T-cell (primary cell): ENCODE results near the gene IL1RN. TPM values are rescaled to one million over a fixed set of nuclear protein-coding genes. Genes with fewer than 3 reads are reported as not detected.

Experiments
- ATAC-seq, 4 experiments: fragments of 200-7000 bp in 3 of 4; fragments of 150-1000 bp in 1 of 4; cut with Tn5 transposase; replicated peaks in 1 of 4; 1 replicate in 3 of 4; 2 replicates in 1 of 4; pipeline ENCODE4 v1.10.0; 2021; ENCODE audit warnings: moderate library complexity in 3 of 4, mild to moderate bottlenecking in 2 of 4, moderate number of reproducible peaks in 1 of 4
- CTCF ChIA-PET, 2 donors: fragments of 300-600 bp; sonication (Branson Sonifier 250); formaldehyde crosslinking; loops; one replicate each; lab custom pipeline; 2022; ENCODE audit warnings: antibody characterized with exemption in 2 of 2; lab: Charles Lee
- POLR2A ChIA-PET, 2 donors: fragments of 300-600 bp; sonication (Branson Sonifier 250); formaldehyde crosslinking; loops; one replicate each; lab custom pipeline; 2022; ENCODE audit warnings: antibody characterized with exemption in 2 of 2; lab: Charles Lee
- DNase-seq, 35 experiments: peaks; one replicate each; pipeline versions ENCODE4 v3.0.0 to v3.0.0-alpha.2; 2013 to 2023
- H3K27ac ChIP-seq: one replicate; pipeline ENCODE4 v1.5.1; 2013; ENCODE audit warnings: low read length
- H3K27me3 ChIP-seq, 2 experiments: replicated peaks in 1 of 2; 1 replicate in 1 of 2; 2 replicates in 1 of 2; pipeline versions ENCODE4 v1.6.1 to v1.7.0; 2013; ENCODE audit warnings: low read length in 1 of 2, mixed read lengths in 1 of 2; ENCODE audit not compliant: control insufficient read depth in 2 of 2, insufficient read depth in 2 of 2; ENCODE audit errors: extremely low read depth in 1 of 2
- H3K36me3 ChIP-seq, 2 donors: 1 replicate in 1 of 2; 2 replicates in 1 of 2; pipeline versions ENCODE4 v1.6.1 to v1.7.0; 2013; ENCODE audit warnings: low read length in 1 of 2; ENCODE audit not compliant: control insufficient read depth in 2 of 2, insufficient read depth in 1 of 2; ENCODE audit errors: extremely low read depth in 1 of 2
- H3K4me1 ChIP-seq, 2 experiments: 1 replicate in 1 of 2; 2 replicates in 1 of 2; pipeline versions ENCODE4 v1.6.1 to v1.7.0; 2013; ENCODE audit warnings: low read length in 2 of 2, mixed read lengths in 1 of 2; ENCODE audit not compliant: insufficient read depth in 2 of 2, control insufficient read depth in 1 of 2; ENCODE audit errors: extremely low read depth in 1 of 2
- H3K4me3 ChIP-seq, 2 donors: 1 replicate in 1 of 2; 2 replicates in 1 of 2; pipeline versions ENCODE4 v1.5.1 to v1.7.0; 2013; ENCODE audit warnings: mild to moderate bottlenecking in 2 of 2, low read length in 1 of 2, moderate library complexity in 1 of 2; ENCODE audit not compliant: control insufficient read depth in 1 of 2; ENCODE audit errors: extremely low read depth in 1 of 2
- H3K9me3 ChIP-seq: 2 replicates; pipeline ENCODE4 v1.7.0; 2013
- H3K27ac Mint-ChIP-seq, 2 donors: one replicate each; pipeline ENCODE4 v1.8.0; 2020 to 2021; ENCODE audit warnings: mild to moderate bottlenecking in 2 of 2, mixed read lengths in 2 of 2
- H3K27me3 Mint-ChIP-seq, 2 donors: one replicate each; pipeline ENCODE4 v1.8.0; 2021 to 2022; ENCODE audit warnings: mixed read lengths in 2 of 2
- H3K36me3 Mint-ChIP-seq: one replicate; pipeline ENCODE4 v1.8.0; 2021; ENCODE audit warnings: mixed read lengths
- H3K4me1 Mint-ChIP-seq, 3 donors: one replicate each; pipeline ENCODE4 v1.8.0; 2020 to 2022; ENCODE audit warnings: mixed read lengths in 3 of 3, mild to moderate bottlenecking in 1 of 3
- H3K4me3 Mint-ChIP-seq, 3 donors: one replicate each; pipeline ENCODE4 v1.8.0; 2020 to 2022; ENCODE audit warnings: mild to moderate bottlenecking in 3 of 3, mixed read lengths in 3 of 3, moderate library complexity in 3 of 3
- H3K9me3 Mint-ChIP-seq, 3 donors: one replicate each; pipeline ENCODE4 v1.8.0; 2020 to 2022; ENCODE audit warnings: mixed read lengths in 3 of 3
- WGBS: methylation state at CpG from one replicate; pipeline ENCODE4 v1.1.5; 2013; ENCODE audit warnings: missing lambda C conversion rate; ENCODE audit not compliant: insufficient coverage; 5-methylcytosine and 5-hydroxymethylcytosine counted together
- total RNA-seq, 35 experiments: library from RNA in 6 of 35; stranded (reverse) in 6 of 35; fragments of 120-200 nt in 1 of 35; gene quantifications; one replicate each; pipeline versions ENCODE4 v1.2.1 to v1.2.4 and lab custom pipeline; 2013 to 2026

Gene IL1RN
- total RNA-seq, 5 donors from 2014 or later (not counting 1 experiment from before 2014, with no cell fraction given) = not detected

DNA sequence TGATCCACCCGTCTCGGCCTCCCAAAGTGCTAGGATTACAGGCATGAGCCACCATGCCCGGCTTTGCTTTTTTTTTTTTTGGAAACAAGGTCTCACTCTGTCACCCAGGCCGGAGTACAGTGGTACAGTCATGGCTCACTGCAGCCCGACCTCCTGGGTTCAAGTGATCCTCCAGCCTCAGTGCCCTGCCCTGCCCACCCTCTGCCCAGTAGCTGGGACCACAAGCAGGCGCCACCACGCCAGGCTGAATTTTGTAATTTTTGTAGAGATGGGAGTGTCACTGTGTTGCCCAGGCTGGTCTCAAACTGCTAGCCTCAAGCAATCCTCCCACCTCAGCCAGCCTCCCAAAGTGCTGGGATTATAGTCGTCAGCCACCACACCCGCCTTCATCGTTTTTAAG lies 34.8 kb downstream of the IL1RN start:
- ChIA-PET POLR2A (interaction anchor here (0.5 to 1.2 kb wide), 2 partner anchors 9 to 12 kb away, joined by 4 to 5 read pairs; partner anchors contain the start of gene PSD4 (in 1 of the 2)), CTCF (interaction anchor here (0.6 to 1.1 kb wide), 3 partner anchors 24 to 85 kb away, joined by 3 to 12 read pairs (median 3); no protein-coding TSS in a partner anchor)
- Histone ChIP-seq H3K9me3 (no peaks in the 10 kb centered on the region), H3K36me3 (no peaks in the 10 kb centered on the region), H3K4me1 (peaks cover 16 to 21% of the 10 kb centered on the region in 2 experiments), H3K27ac (no peak overlapping the region), H3K27me3 (no peaks in the 10 kb centered on the region), H3K4me3 (no peak overlapping the region)
- Mint-ChIP-seq H3K36me3 (no peaks in the 10 kb centered on the region), H3K4me1 (peaks cover 52 to 54% (median 52%) of the 10 kb centered on the region in 3 donors), H3K4me3 (no peak overlapping the region), H3K9me3 (no peaks in the 10 kb centered on the region), H3K27ac (peak overlapping the region in 1 of 2 donors; percentile 83), H3K27me3 (no peaks in the 10 kb centered on the region)
- 88% methylated on average over 6 of the region's 10 CpGs for WGBS
- DNase-seq (no peak), ATAC-seq (no peak)

- H3K9me3 Mint-ChIP-seq = no peaks in the 10 kb centered on the region
- ATAC-seq (no peak), DNase-seq (no peak)
- Histone ChIP-seq H3K9me3 (no peaks in the 10 kb centered on the region), H3K27ac (no peak overlapping the region), H3K4me3 (no peak overlapping the region), H3K27me3 (no peaks in the 10 kb centered on the region), H3K36me3 (no peaks in the 10 kb centered on the region), H3K4me1 (peaks cover 19 to 28% of the 10 kb centered on the region in 2 experiments)
- H3K4me1 Mint-ChIP-seq = peaks cover 57 to 60% (median 58%) of the 10 kb centered on the region in 3 donors
- no peaks in the 10 kb centered on the region for H3K36me3 Mint-ChIP-seq
- CTCF ChIA-PET = interaction anchor here (0.7 to 1.1 kb wide), 4 partner anchors 25 to 84 kb away, joined by 3 to 12 read pairs (median 4); no protein-coding TSS in a partner anchor
- H3K27me3 Mint-ChIP-seq = no peaks in the 10 kb centered on the region
- peak overlapping the region; percentile 16 to 83 for H3K27ac Mint-ChIP-seq
- POLR2A ChIA-PET = interaction anchor here (0.5 to 1.2 kb wide), 2 partner anchors 9 to 11 kb away, joined by 4 to 5 read pairs; partner anchors contain the start of gene PSD4 (in 1 of the 2)
- peak overlapping the region in 1 of 3 donors; percentile 9 for H3K4me3 Mint-ChIP-seq
Observed at GRCh38 chr2:113162869-113163268, 35.5 kb downstream of the IL1RN start.

GRCh38 chr2:113164215-113164929 lies 37.0 kb downstream of the IL1RN start:
- no peaks in the 10 kb centered on the region for H3K9me3 ChIP-seq
- H3K27ac Mint-ChIP-seq = peak overlapping the region; percentile 60 to 80
- H3K4me3 Mint-ChIP-seq = no peak overlapping the region
- POLR2A ChIA-PET = interaction anchor here in 1 of 2 donors (0.5 to 1.6 kb wide), 2 partner anchors 10 to 11 kb away, joined by 3 read pairs; partner anchors contain the start of gene PSD4
- no peaks in the 10 kb centered on the region for H3K27me3 ChIP-seq
- DNase-seq = no peak
- H3K36me3 ChIP-seq = no peaks in the 10 kb centered on the region
- CTCF ChIA-PET = interaction anchor here (0.6 to 1.4 kb wide), 4 partner anchors 14 to 35 kb away, joined by 3 to 11 read pairs (median 4); no protein-coding TSS in a partner anchor
- H3K27ac ChIP-seq = no peak overlapping the region
- peaks cover 29 to 31% of the 10 kb centered on the region in 2 experiments for H3K4me1 ChIP-seq
- 94% methylated on average over 11 of the region's 11 CpGs for WGBS
- no peak overlapping the region for H3K4me3 ChIP-seq
- no peaks in the 10 kb centered on the region for H3K27me3 Mint-ChIP-seq
- no peaks in the 10 kb centered on the region for H3K9me3 Mint-ChIP-seq
- no peak for ATAC-seq
- H3K36me3 Mint-ChIP-seq = no peaks in the 10 kb centered on the region
- H3K4me1 Mint-ChIP-seq = peaks cover 57 to 60% (median 58%) of the 10 kb centered on the region in 3 donors

DNA sequence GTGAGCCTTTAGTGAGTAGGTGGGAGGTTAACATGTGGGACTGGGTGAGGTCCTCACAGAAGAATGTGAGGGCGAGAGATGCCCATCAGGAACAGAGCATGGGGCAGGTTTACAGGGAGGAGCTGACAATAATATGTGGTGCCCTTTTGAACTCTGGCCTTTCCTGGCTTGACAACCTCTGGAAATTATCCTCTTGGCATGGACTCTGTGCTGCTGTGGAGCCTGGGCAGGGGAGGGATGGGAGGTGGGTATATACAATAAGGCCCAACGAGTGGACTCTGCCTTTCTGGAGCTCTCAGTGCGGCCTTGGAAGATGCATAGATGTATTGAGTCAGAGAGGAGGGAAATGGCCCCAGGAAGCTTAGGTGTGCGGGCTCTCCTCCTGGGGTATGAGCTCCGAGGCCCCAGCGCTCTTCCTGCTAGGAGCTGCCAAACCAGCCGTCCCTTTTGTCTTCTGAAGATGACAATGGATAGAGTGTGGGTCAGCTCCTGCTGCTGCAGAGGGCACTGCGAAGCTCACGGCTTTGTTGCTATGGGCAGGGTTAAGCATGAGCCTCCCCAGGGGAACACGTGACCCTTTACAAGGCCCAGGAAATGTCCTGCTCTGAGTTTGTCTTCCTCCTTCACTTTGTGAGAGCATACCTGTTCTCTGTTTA lies 37.7 kb downstream of the IL1RN start:
- Mint-ChIP-seq H3K27me3 (no peaks in the 10 kb centered on the region), H3K36me3 (no peaks in the 10 kb centered on the region), H3K27ac (peak overlapping the region; percentile 41 to 80), H3K4me3 (no peak overlapping the region), H3K4me1 (peaks cover 62 to 64% (median 63%) of the 10 kb centered on the region in 3 donors), H3K9me3 (no peaks in the 10 kb centered on the region)
- ChIA-PET POLR2A (interaction anchor here in 1 of 2 donors (0.5 to 1.6 kb wide), 3 partner anchors 9 to 537 kb away, joined by 3 to 4 read pairs (median 3); partner anchors contain the start of gene PSD4), CTCF (interaction anchor here (0.6 to 2.1 kb wide), 6 partner anchors 14 to 34 kb away, joined by 3 to 14 read pairs (median 4); no protein-coding TSS in a partner anchor)
- H3K4me3 ChIP-seq = no peak overlapping the region
- H3K9me3 ChIP-seq = no peaks in the 10 kb centered on the region
- no peak overlapping the region for H3K27ac ChIP-seq
- no peak for ATAC-seq
- 93% methylated on average over 9 of the region's 10 CpGs for WGBS
- no peaks in the 10 kb centered on the region for H3K36me3 ChIP-seq
- H3K27me3 ChIP-seq = no peaks in the 10 kb centered on the region
- H3K4me1 ChIP-seq = peaks cover 34 to 36% of the 10 kb centered on the region in 2 experiments
- no peak for DNase-seq

- peaks cover 0 to 3% (median 0%) of the 10 kb centered on the region in 3 donors for H3K9me3 Mint-ChIP-seq
- DNase-seq = no peak
- Histone ChIP-seq H3K4me3 (no peak overlapping the region), H3K36me3 (no peaks in the 10 kb centered on the region), H3K4me1 (peaks cover 37 to 46% of the 10 kb centered on the region in 2 experiments), H3K9me3 (no peaks in the 10 kb centered on the region), H3K27me3 (no peaks in the 10 kb centered on the region), H3K27ac (peak overlapping the region; percentile 0)
- WGBS = 100% methylated on average over 3 of the region's 7 CpGs
- H3K36me3 Mint-ChIP-seq = no peaks in the 10 kb centered on the region
- peaks cover 67 to 73% (median 69%) of the 10 kb centered on the region in 3 donors for H3K4me1 Mint-ChIP-seq
- no peak for ATAC-seq
- no peak overlapping the region for H3K4me3 Mint-ChIP-seq
- ChIA-PET CTCF (interaction anchor here (0.7 to 2.1 kb wide), 2 partner anchors 28 to 47 kb away, joined by 3 to 14 read pairs; no protein-coding TSS in a partner anchor), POLR2A (interaction anchor here in 1 of 2 donors (0.5 kb wide), 1 partner anchor 532 kb away, joined by 3 read pairs; no protein-coding TSS in a partner anchor)
- H3K27ac Mint-ChIP-seq = peak overlapping the region; percentile 96 to 100
- no peaks in the 10 kb centered on the region for H3K27me3 Mint-ChIP-seq
Observed at GRCh38 chr2:113166187-113166645, 38.8 kb downstream of the IL1RN start.
